Left lung (tissue), 10 donors: ENCODE data around the gene CUEDC1. TPM values are rescaled to one million over a fixed set of nuclear protein-coding genes. Genes with fewer than 3 reads are reported as not detected.

Experiments used
- ATAC-seq: fragments of 200-7000 bp; cut with Tn5 transposase; one replicate; pipeline ENCODE4 v1.9.1; 2020; ENCODE audit warnings: moderate library complexity
- DNase-seq, 4 donors: peaks; one replicate each; pipeline ENCODE4 v3.0.0-alpha.2; 2013 to 2020
- H3K27ac ChIP-seq, 2 donors: fragments of 200-600 bp; sonication (generic) in 1 of 2; one replicate each; pipeline versions ENCODE4 v1.5.0 to v1.8.0; 2020 to 2021
- H3K27me3 ChIP-seq, 2 donors: fragments of 200-600 bp; sonication (generic) in 1 of 2; one replicate each; pipeline versions ENCODE4 v1.5.0 to v1.8.0; 2020 to 2021
- H3K36me3 ChIP-seq, 2 donors: fragments of 200-600 bp; sonication (generic) in 1 of 2; one replicate each; pipeline versions ENCODE4 v1.5.0 to v1.8.0; 2020 to 2021
- H3K4me1 ChIP-seq, 2 donors: fragments of 200-600 bp; one replicate each; pipeline ENCODE4 v1.8.0; 2021
- H3K4me3 ChIP-seq, 2 donors: fragments of 200-600 bp; sonication (generic) in 1 of 2; one replicate each; pipeline versions ENCODE4 v1.5.0 to v1.8.0; 2020 to 2021; ENCODE audit warnings: mild to moderate bottlenecking in 1 of 2
- H3K9me3 ChIP-seq, 2 donors: fragments of 200-600 bp; sonication (generic) in 1 of 2; one replicate each; pipeline versions ENCODE4 v1.5.0 to v1.8.0; 2020 to 2021
- intact Hi-C, 2 donors: fragments of 100-400 bp; cut with DNase I; formaldehyde crosslinking; loops; one replicate each; pipeline versions ENCODE4 v1.11.2 to v1.14.2; 2022
- polyA plus RNA-seq, 6 donors: library from polyadenylated mRNA; unstranded; fragments of 120-200 nt; gene quantifications; one replicate each; pipeline ENCODE4 v1.2.1, GENCODE V29; 2013; ENCODE audit not compliant: insufficient read length in 6 of 6
- total RNA-seq, 2 donors: library from RNA; stranded (reverse); fragmentation: NEBNext Ultra II Directional; extraction: Animal tissue kit (Norgen Biotek cat#: 25700); gene quantifications; one replicate each; pipeline ENCODE4 v1.2.1, GENCODE V29; 2021
- TF ChIP-seq, protein P1 (sequence below), 2 donors: fragments of 200-600 bp; sonication (generic) in 1 of 2; IDR thresholded peaks; one replicate each; pipeline versions ENCODE4 v1.5.0 to v1.8.0; 2021; ENCODE audit warnings: antibody characterized with exemption in 2 of 2
- donor health status: DM: no; HTN: yes; CAD: no.
- donor health status: DM: no; HTN: no; CAD: no.

CUEDC1 gene
- total and polyA plus RNA-seq, 8 donors = 38.2 to 47.7 (median 42.6) TPM

DNA sequence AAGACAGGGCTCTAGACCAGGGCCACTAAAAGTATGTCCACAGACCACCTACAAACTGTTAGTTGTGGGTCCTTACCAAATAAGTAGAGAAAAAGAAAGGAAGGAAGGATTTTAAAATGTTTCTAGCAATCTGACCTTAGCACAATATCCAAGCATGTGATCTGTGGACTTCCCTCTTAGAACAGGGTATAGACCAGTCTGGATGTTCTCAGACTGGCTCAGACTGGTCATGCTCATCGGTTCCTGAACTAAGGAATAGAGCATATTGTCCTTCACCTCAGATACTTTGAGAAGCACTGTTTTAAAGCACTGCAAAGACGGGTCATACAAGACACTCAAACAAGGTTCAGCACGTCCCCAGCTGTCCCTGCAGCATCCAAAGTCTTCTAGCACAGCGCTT, 25.8 kb downstream of the CUEDC1 start:
- Histone ChIP-seq H3K4me3 (no peak overlapping the region), H3K4me1 (peaks cover 14 to 38% of the 10 kb centered on the region in 2 donors), H3K9me3 (no peaks in the 10 kb centered on the region), H3K27ac (peak overlapping the region in 1 of 2 donors; percentile 48), H3K36me3 (no peaks in the 10 kb centered on the region), H3K27me3 (no peaks in the 10 kb centered on the region)
- DNase-seq (no peak), ATAC-seq (peak; percentile 45)
- intact Hi-C loops = no loop called here
- TF ChIP-seq, protein P1, sequence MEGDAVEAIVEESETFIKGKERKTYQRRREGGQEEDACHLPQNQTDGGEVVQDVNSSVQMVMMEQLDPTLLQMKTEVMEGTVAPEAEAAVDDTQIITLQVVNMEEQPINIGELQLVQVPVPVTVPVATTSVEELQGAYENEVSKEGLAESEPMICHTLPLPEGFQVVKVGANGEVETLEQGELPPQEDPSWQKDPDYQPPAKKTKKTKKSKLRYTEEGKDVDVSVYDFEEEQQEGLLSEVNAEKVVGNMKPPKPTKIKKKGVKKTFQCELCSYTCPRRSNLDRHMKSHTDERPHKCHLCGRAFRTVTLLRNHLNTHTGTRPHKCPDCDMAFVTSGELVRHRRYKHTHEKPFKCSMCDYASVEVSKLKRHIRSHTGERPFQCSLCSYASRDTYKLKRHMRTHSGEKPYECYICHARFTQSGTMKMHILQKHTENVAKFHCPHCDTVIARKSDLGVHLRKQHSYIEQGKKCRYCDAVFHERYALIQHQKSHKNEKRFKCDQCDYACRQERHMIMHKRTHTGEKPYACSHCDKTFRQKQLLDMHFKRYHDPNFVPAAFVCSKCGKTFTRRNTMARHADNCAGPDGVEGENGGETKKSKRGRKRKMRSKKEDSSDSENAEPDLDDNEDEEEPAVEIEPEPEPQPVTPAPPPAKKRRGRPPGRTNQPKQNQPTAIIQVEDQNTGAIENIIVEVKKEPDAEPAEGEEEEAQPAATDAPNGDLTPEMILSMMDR (IDR thresholded peaks at IDR 0.05) = no peak

DNA sequence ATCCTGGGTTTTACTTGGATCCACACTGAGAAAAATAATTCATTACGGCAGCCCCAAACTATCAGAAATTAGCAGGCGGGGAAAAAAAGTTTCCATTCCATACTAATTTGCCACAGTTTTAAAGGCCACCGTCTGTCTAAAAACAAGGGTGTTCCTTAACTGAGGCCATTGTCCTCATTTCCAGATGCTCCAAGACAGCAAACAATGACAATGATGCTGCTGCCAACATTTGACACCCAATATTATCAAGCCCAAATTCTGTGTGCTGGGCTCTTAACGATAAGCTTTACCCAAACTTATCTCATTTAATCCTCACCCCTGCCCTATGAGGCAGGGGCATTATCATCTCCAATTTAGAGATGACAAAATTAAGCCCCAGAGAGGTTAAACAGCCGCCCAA, 26.3 kb downstream of the CUEDC1 start:
- intact Hi-C loops = no loop called here

DNA sequence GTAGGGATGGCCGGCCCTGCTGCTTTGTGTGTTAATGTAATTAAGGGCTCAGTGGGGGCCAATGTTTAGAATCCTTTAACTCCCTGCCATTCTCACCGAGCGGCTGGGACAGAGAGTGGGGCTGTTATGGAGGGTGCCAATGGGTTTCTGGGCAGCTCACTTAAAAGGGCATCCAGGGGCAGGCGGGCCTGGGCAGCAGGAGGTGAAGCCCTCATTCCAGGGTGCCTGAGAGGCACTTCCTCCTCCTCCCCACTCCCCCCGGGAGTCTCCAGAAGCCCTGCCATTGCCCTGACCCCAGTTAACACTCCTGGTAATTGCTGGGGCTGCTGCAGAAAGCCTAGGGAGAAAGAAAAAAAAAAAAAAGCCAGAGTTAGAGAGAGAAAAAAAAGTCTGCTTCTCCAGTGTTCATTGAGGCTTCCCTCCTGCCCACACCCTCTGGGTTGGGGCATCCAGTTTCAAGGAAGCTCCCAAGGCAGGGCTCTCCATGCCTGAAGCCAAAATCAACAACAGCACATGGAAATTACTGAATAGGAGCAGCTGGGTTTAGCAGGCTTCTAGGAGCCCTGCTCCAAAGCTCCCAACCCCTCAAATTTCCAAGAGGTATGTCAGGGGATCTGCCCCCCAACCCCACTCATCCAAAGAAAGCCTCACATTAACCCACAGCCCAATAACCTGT, 28.0 kb downstream of the CUEDC1 start:
- ATAC-seq (peak; percentile 80), DNase-seq (peak in 1 of 4 donors; percentile 63)
- TF ChIP-seq, protein P1 (IDR thresholded peaks at IDR 0.05) = no peak
- Histone ChIP-seq H3K27ac (peak overlapping the region in 1 of 2 donors; percentile 23), H3K27me3 (no peaks in the 10 kb centered on the region), H3K9me3 (no peaks in the 10 kb centered on the region), H3K36me3 (no peaks in the 10 kb centered on the region), H3K4me1 (peaks cover 16 to 39% of the 10 kb centered on the region in 2 donors), H3K4me3 (no peak overlapping the region)
- intact Hi-C loops = no loop called here

More for the DNA sequence above, 26.3 kb downstream of the CUEDC1 start:
- no peak for DNase-seq
- peak overlapping the region in 1 of 2 donors; percentile 48 for H3K27ac ChIP-seq
- H3K9me3 ChIP-seq = no peaks in the 10 kb centered on the region
- H3K4me1 ChIP-seq = peaks cover 14 to 38% of the 10 kb centered on the region in 2 donors
- H3K4me3 ChIP-seq = no peak overlapping the region
- no peaks in the 10 kb centered on the region for H3K27me3 ChIP-seq
- ATAC-seq = no peak
- no peaks in the 10 kb centered on the region for H3K36me3 ChIP-seq
- TF ChIP-seq, protein P1 (IDR thresholded peaks at IDR 0.05) = no peak

DNA sequence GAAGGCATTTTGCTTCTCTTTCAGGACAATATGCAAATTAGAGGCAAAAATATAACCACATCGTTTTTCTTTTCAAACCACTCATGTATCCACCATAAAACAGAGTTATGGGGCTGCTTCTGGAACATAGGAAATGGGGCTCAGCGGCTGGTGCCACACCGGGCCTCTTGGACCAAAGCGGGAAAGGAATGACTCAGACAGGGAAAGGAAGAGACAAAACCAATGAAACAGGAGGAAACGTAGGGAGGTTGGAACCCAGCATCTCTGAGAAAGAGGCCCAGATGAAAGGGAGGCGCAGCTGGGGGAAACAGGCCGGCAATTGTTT, 28.5 kb downstream of the CUEDC1 start:
- Histone ChIP-seq H3K4me3 (no peak overlapping the region), H3K27me3 (no peaks in the 10 kb centered on the region), H3K36me3 (no peaks in the 10 kb centered on the region), H3K27ac (no peak overlapping the region), H3K4me1 (peaks cover 21 to 44% of the 10 kb centered on the region in 2 donors), H3K9me3 (no peaks in the 10 kb centered on the region)
- intact Hi-C loops = no loop called here
- no peak for DNase-seq
- TF ChIP-seq, protein P1 (IDR thresholded peaks at IDR 0.05) = no peak
- no peak for ATAC-seq

DNA sequence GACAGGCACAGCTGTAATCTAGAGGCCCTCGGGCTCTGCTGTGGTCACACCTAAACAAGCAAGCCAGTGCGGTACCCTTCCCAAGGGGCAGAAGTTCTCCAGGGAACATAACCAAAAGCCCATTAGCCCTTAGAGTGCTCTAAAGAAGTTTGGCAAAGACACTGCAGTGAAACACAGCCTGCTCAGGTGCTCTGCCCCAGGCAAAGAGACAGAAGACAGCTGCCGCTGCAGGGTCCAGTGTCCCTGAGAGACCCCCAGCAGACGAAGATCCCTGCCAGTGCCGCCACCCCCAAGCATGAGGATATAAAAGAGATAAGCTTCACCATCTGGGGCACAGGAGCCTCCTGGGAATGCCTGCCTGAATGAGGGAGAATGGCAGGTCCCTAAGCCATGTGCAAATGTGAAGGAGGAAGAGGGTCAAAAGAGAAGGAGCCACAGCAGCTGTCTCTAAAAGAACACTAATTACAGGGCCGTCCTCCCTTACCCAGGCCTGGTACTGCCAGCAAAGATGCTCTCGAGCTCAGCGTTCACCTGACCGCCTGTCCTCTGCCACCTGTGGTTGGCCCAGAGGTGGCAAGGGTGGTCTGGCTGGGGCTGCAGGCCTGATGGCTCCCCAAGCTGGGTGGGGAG, 29.7 kb downstream of the CUEDC1 start:
- Histone ChIP-seq H3K27me3 (no peaks in the 10 kb centered on the region), H3K4me3 (no peak overlapping the region), H3K4me1 (peaks cover 21 to 43% of the 10 kb centered on the region in 2 donors), H3K27ac (no peak overlapping the region), H3K9me3 (no peaks in the 10 kb centered on the region), H3K36me3 (no peaks in the 10 kb centered on the region)
- TF ChIP-seq, protein P1 (IDR thresholded peaks at IDR 0.05) = no peak
- intact Hi-C loops = no loop called here
- no peak for ATAC-seq
- DNase-seq = no peak
